GM12878 (cell line): ENCODE data around the gene MOGAT1. TPM values are rescaled to one million over a fixed set of nuclear protein-coding genes. Genes with fewer than 3 reads are reported as not detected.

ENCODE experiments used
- ATAC-seq: fragments of 200-7000 bp; cut with Tn5 transposase; 3 replicates; pipeline ENCODE4 v1.9.1; 2020; ENCODE audit warnings: mild to moderate bottlenecking, moderate library complexity
- BruUV-seq: library from RNA; stranded (reverse); fragments of 400-500 nt; replicated peaks from 2 replicates; lab custom pipeline; 2021; lab: Mats Ljungman, UMichigan
- CTCF ChIA-PET: fragments of 300-600 bp; sonication (Branson Sonifier 250); formaldehyde crosslinking; extraction: SDS; loops from one replicate; lab custom pipeline; 2021; ENCODE audit warnings: inconsistent platforms; lab: Yijun Ruan, JAX
- POLR2A ChIA-PET: fragments of 350-600 bp; formaldehyde crosslinking; extraction: SDS; loops from one replicate; lab custom pipeline; 2021; ENCODE audit warnings: inconsistent platforms; lab: Charles Lee
- RAD21 ChIA-PET: fragments of 300-600 bp; sonication (Branson Sonifier 250); formaldehyde crosslinking; loops from one replicate; lab custom pipeline; 2023; ENCODE audit warnings: antibody characterized with exemption; ENCODE audit not compliant: unreplicated experiment; lab: Charles Lee
- SMC1A ChIA-PET: fragments of 300-600 bp; sonication (Branson Sonifier 250); formaldehyde crosslinking; loops from one replicate; lab custom pipeline; 2023; ENCODE audit not compliant: unreplicated experiment, uncharacterized antibody; lab: Charles Lee
- DNase-seq: peaks from one replicate; pipeline ENCODE4 v3.0.0-alpha.2; 2011; ENCODE audit warnings: low read depth, low spot score
- FAIRE-seq: peaks from 3 replicates; lab custom pipeline; 2011; peaks lifted over from hg19 to GRCh38; lab: Jason Lieb, UNC
- H2AFZ ChIP-seq: 2 replicates; pipeline ENCODE4 v1.6.0; 2011; ENCODE audit warnings: low read depth, low read length, control low read depth; ENCODE audit not compliant: control insufficient read depth
- H3K27ac ChIP-seq: 2 replicates; pipeline ENCODE4 v1.5.1; 2011; ENCODE audit warnings: control low read depth; ENCODE audit not compliant: control insufficient read depth, insufficient read depth
- H3K27me3 ChIP-seq, 2 experiments: replicated peaks in 1 of 2; 2 replicates each; pipeline versions ENCODE4 v1.6.0 to v1.6.1; 2011; ENCODE audit warnings: low read length in 1 of 2; ENCODE audit not compliant: control insufficient read depth in 2 of 2, insufficient read depth in 2 of 2
- H3K36me3 ChIP-seq, 2 experiments: 2 replicates each; pipeline ENCODE4 v1.5.1; 2011; ENCODE audit warnings: low read length in 1 of 2; ENCODE audit not compliant: control insufficient read depth in 2 of 2, insufficient read depth in 2 of 2
- H3K4me1 ChIP-seq: 2 replicates; pipeline ENCODE4 v1.6.1; 2011; ENCODE audit warnings: mild to moderate bottlenecking, low read length, moderate library complexity, mixed read lengths; ENCODE audit not compliant: control insufficient read depth, insufficient read depth
- H3K4me2 ChIP-seq: 2 replicates; pipeline ENCODE4 v1.6.0; 2011; ENCODE audit warnings: control low read depth; ENCODE audit not compliant: control insufficient read depth, insufficient read depth
- H3K4me3 ChIP-seq: fragments of 200-600 bp; sonication (generic); 2 replicates; pipeline ENCODE4 v1.5.1; 2016
- H3K79me2 ChIP-seq: 2 replicates; pipeline ENCODE4 v1.6.0; 2011; ENCODE audit warnings: low read length; ENCODE audit not compliant: control insufficient read depth, insufficient read depth
- H3K9ac ChIP-seq: 2 replicates; pipeline ENCODE4 v1.8.0; 2011; ENCODE audit warnings: low read length, control low read depth, mixed read lengths; ENCODE audit not compliant: control insufficient read depth, insufficient read depth
- H3K9me3 ChIP-seq: replicated peaks from 3 replicates; pipeline ENCODE4 v1.5.1; 2011; ENCODE audit warnings: mild to moderate bottlenecking, low read length; ENCODE audit not compliant: control insufficient read depth, insufficient read depth
- H4K20me1 ChIP-seq: 2 replicates; pipeline ENCODE4 v1.6.0; 2011; ENCODE audit not compliant: control insufficient read depth, insufficient read depth
- CREM ChIP-seq: IDR thresholded peaks from 2 replicates; pipeline ENCODE4 v1.6.1; 2014; ENCODE audit warnings: antibody characterized with exemption, low read depth
- DPF2 ChIP-seq: fragments of 450-650 bp; IDR thresholded peaks from 2 replicates; pipeline ENCODE4 v1.6.1; 2017; ENCODE audit warnings: mild to moderate bottlenecking
- HDGF ChIP-seq: fragments of 450-650 bp; IDR thresholded peaks from 2 replicates; pipeline ENCODE4 v1.6.1; 2016; ENCODE audit warnings: antibody characterized with exemption
- MTA3 ChIP-seq: IDR thresholded peaks from 2 replicates; pipeline ENCODE4 v1.6.1; 2012; ENCODE audit warnings: low read length, inconsistent platforms, borderline replicate concordance
- NR2C2 ChIP-seq: IDR thresholded peaks from 2 replicates; pipeline ENCODE4 v1.6.1; 2011; ENCODE audit warnings: borderline replicate concordance, low read depth; ENCODE audit not compliant: control insufficient read depth, insufficient read length
- PAX8 ChIP-seq: fragments of 450-650 bp; IDR thresholded peaks from 2 replicates; pipeline ENCODE4 v1.6.1; 2017; ENCODE audit warnings: mild to moderate bottlenecking, moderate library complexity
- RBBP5 ChIP-seq: fragments of 200-600 bp; sonication (generic); conservative IDR thresholded peaks from 2 replicates; pipeline ENCODE4 v1.6.1; 2016
- STAT3 ChIP-seq: IDR thresholded peaks from 2 replicates; pipeline ENCODE4 v1.6.1; 2011; ENCODE audit warnings: low read depth, low read length, improper control_type of control experiment
- WRNIP1 ChIP-seq: IDR thresholded peaks from 2 replicates; pipeline ENCODE4 v1.6.1; 2011; ENCODE audit warnings: low read depth, low read length, improper control_type of control experiment, borderline replicate concordance
- ZNF274 ChIP-seq: IDR thresholded peaks from one replicate; pipeline ENCODE4 v1.8.0; 2011; ENCODE audit not compliant: insufficient read length, insufficient read depth
- WGBS: methylation state at CpG from one replicate; pipeline ENCODE4 v1.1.6; 2016; ENCODE audit warnings: low lambda C conversion rate; ENCODE audit not compliant: insufficient replicate concordance, insufficient coverage; ENCODE audit errors: missing lambda C conversion rate; 5-methylcytosine and 5-hydroxymethylcytosine counted together
- in situ Hi-C: fragments of 300-500 bp; cut with MboI; formaldehyde crosslinking; loops from 9 replicates; pipeline ENCODE4 v1.14.3; 2018; ENCODE audit warnings: mixed read lengths
- intact Hi-C: fragments of 100-400 bp; cut with micrococcal nuclease; formaldehyde crosslinking; loops from one replicate; pipeline ENCODE4 v1.14.2; 2022; ENCODE audit not compliant: unreplicated experiment
- polyA plus RNA-seq, 11 experiments: library from polyadenylated mRNA; depleted of rRNA in 4 of 11; unstranded in 6 of 11; stranded (reverse) in 5 of 11; fragments of >200 nt; fragmentation: Nextera tagmentation in 4 of 11; fragmentation: Illumina TruSeq in 1 of 11; extraction: Ambion mirVana in 4 of 11; extraction: Trizol in 1 of 11; gene quantifications; 1 replicate in 1 of 11; 2 replicates in 10 of 11; pipeline versions ENCODE4 v1.2.1 to v1.2.3, GENCODE V29; 2011 to 2016; ENCODE audit warnings: inconsistent platforms in 2 of 11, missing spikeins in 2 of 11, low read depth in 1 of 11
- total RNA-seq, 4 experiments: library from RNA; depleted of rRNA in 3 of 4; stranded (reverse); fragments of >200 nt in 3 of 4; fragmentation: Illumina TruSeq in 1 of 4; extraction: Trizol in 1 of 4; gene quantifications; 2 replicates each; pipeline versions ENCODE4 v1.2.1 to v1.2.3, GENCODE V29; 2013 to 2021
- TF ChIP-seq, protein P1 (sequence below): fragments of 450-650 bp; formaldehyde crosslinking; IDR thresholded peaks from 2 replicates; pipeline ENCODE4 v1.4.0; 2020; ENCODE audit warnings: mild to moderate bottlenecking, moderate library complexity
- TF ChIP-seq, protein P2 (sequence below): fragments of 450-650 bp; IDR thresholded peaks from 2 replicates; pipeline ENCODE4 v1.6.1; 2017; ENCODE audit warnings: mild to moderate bottlenecking, moderate library complexity
- TF ChIP-seq, protein P3 (sequence below): fragments of 450-650 bp; IDR thresholded peaks from 2 replicates; pipeline ENCODE4 v1.6.1; 2018; ENCODE audit warnings: borderline replicate concordance, mild to moderate bottlenecking; ENCODE audit not compliant: partially characterized antibody

Gene MOGAT1
- total and polyA plus RNA-seq, 10 of the 15 experiments (the other 5 are each of a cell fraction or from before 2014, with no cell fraction given): not detected

DNA sequence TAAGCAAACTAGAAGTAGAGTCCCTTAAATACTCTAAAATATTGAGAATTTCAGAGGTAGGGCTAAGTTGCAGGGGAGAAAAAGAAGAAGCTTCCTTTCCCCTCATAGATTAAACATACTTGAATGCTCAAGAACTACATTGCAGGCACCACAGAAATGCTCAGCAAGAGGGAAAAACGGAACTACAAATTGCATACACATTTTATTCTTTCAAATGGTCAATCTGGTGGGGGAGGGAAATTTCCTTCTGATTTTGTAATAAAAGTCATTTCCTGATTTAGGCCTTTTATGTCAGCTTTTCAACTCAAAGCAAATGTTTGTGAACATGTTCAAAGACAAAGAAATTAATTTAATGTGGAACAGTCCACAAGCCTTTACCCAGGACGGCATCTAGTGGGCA, 48.5 kb upstream of the MOGAT1 start (continued):
- TF ChIP-seq NR2C2 (no peak), RBBP5 (no peak)

DNA sequence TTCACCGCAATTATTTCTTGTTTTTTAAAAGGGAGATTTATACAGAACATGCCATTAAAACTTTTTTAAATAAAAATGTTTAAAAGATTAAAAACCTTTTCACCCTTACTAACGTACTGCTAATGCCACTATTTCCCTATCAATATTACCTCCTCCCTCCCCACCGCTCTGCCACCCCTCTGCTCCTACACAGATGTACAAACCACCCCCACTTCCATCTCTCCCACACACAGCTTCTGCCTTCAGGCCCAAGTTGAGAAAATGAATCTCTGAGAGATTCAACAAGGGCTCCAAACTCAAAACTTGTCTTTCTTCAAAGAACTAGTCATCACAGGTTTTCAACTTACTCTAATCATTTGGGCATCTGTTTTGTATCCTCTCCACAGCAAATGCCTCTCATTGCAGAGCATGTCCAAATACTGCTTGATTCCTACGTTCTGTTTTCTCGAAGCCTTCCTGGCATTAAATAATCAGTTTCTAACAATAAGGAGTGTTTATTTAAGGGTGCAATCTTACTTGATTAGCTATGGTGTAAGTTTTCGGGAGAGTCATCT, 47.6 kb upstream of the MOGAT1 start:
- ChIA-PET SMC1A (interaction anchor here (1.2 to 1.8 kb wide), 2 partner anchors 27 to 306 kb away, joined by 3 to 5 read pairs; no protein-coding TSS in a partner anchor), RAD21 (interaction anchor here (2.1 kb wide), 1 partner anchor 306 kb away, joined by 7 read pairs; no protein-coding TSS in a partner anchor), POLR2A (interaction anchor here (0.7 kb wide), 1 partner anchor 9 kb away, joined by 3 read pairs; no protein-coding TSS in a partner anchor), CTCF (interaction anchor here (0.7 to 2.2 kb wide), 4 partner anchors 9 to 306 kb away, joined by 3 to 7 read pairs (median 3); no protein-coding TSS in a partner anchor)
- Histone ChIP-seq H4K20me1 (no peaks in the 10 kb centered on the region), H3K4me3 (no peak overlapping the region), H3K79me2 (no peaks in the 10 kb centered on the region), H3K4me1 (no peaks in the 10 kb centered on the region), H2AFZ (no peak overlapping the region), H3K9ac (no peak overlapping the region), H3K9me3 (no peaks in the 10 kb centered on the region), H3K36me3 (peaks cover 3 to 25% of the 10 kb centered on the region in 2 experiments; a peak in 3 of 4 replicates), H3K27ac (no peak overlapping the region), H3K27me3 (no peaks in the 10 kb centered on the region), H3K4me2 (no peak overlapping the region)
- in situ Hi-C loops: no loop called here
- ATAC-seq (no peak), FAIRE-seq (no peak), DNase-seq (no peak)
- no TSS peak for BruUV-seq
- intact Hi-C loops: no loop called here
- 97% methylated on average over 6 of the region's 6 CpGs for WGBS
- no peak for TF ChIP-seq WRNIP1
- no peak for TF ChIP-seq ZNF274
- TF ChIP-seq, protein P1, sequence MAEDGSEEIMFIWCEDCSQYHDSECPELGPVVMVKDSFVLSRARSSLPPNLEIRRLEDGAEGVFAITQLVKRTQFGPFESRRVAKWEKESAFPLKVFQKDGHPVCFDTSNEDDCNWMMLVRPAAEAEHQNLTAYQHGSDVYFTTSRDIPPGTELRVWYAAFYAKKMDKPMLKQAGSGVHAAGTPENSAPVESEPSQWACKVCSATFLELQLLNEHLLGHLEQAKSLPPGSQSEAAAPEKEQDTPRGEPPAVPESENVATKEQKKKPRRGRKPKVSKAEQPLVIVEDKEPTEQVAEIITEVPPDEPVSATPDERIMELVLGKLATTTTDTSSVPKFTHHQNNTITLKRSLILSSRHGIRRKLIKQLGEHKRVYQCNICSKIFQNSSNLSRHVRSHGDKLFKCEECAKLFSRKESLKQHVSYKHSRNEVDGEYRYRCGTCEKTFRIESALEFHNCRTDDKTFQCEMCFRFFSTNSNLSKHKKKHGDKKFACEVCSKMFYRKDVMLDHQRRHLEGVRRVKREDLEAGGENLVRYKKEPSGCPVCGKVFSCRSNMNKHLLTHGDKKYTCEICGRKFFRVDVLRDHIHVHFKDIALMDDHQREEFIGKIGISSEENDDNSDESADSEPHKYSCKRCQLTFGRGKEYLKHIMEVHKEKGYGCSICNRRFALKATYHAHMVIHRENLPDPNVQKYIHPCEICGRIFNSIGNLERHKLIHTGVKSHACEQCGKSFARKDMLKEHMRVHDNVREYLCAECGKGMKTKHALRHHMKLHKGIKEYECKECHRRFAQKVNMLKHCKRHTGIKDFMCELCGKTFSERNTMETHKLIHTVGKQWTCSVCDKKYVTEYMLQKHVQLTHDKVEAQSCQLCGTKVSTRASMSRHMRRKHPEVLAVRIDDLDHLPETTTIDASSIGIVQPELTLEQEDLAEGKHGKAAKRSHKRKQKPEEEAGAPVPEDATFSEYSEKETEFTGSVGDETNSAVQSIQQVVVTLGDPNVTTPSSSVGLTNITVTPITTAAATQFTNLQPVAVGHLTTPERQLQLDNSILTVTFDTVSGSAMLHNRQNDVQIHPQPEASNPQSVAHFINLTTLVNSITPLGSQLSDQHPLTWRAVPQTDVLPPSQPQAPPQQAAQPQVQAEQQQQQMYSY: no peak
- TF ChIP-seq, protein P2, sequence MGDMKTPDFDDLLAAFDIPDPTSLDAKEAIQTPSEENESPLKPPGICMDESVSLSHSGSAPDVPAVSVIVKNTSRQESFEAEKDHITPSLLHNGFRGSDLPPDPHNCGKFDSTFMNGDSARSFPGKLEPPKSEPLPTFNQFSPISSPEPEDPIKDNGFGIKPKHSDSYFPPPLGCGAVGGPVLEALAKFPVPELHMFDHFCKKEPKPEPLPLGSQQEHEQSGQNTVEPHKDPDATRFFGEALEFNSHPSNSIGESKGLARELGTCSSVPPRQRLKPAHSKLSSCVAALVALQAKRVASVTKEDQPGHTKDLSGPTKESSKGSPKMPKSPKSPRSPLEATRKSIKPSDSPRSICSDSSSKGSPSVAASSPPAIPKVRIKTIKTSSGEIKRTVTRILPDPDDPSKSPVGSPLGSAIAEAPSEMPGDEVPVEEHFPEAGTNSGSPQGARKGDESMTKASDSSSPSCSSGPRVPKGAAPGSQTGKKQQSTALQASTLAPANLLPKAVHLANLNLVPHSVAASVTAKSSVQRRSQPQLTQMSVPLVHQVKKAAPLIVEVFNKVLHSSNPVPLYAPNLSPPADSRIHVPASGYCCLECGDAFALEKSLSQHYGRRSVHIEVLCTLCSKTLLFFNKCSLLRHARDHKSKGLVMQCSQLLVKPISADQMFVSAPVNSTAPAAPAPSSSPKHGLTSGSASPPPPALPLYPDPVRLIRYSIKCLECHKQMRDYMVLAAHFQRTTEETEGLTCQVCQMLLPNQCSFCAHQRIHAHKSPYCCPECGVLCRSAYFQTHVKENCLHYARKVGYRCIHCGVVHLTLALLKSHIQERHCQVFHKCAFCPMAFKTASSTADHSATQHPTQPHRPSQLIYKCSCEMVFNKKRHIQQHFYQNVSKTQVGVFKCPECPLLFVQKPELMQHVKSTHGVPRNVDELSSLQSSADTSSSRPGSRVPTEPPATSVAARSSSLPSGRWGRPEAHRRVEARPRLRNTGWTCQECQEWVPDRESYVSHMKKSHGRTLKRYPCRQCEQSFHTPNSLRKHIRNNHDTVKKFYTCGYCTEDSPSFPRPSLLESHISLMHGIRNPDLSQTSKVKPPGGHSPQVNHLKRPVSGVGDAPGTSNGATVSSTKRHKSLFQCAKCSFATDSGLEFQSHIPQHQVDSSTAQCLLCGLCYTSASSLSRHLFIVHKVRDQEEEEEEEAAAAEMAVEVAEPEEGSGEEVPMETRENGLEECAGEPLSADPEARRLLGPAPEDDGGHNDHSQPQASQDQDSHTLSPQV: no peak
- TF ChIP-seq CREM: no peak
- TF ChIP-seq HDGF: no peak
- TF ChIP-seq PAX8: no peak
- no peak for TF ChIP-seq MTA3
- TF ChIP-seq, protein P3, sequence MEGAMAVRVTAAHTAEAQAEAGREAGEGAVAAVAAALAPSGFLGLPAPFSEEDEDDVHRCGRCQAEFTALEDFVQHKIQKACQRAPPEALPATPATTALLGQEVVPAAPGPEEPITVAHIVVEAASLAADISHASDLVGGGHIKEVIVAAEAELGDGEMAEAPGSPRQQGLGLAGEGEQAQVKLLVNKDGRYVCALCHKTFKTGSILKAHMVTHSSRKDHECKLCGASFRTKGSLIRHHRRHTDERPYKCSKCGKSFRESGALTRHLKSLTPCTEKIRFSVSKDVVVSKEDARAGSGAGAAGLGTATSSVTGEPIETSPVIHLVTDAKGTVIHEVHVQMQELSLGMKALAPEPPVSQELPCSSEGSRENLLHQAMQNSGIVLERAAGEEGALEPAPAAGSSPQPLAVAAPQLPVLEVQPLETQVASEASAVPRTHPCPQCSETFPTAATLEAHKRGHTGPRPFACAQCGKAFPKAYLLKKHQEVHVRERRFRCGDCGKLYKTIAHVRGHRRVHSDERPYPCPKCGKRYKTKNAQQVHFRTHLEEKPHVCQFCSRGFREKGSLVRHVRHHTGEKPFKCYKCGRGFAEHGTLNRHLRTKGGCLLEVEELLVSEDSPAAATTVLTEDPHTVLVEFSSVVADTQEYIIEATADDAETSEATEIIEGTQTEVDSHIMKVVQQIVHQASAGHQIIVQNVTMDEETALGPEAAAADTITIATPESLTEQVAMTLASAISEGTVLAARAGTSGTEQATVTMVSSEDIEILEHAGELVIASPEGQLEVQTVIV: no peak
- TF ChIP-seq DPF2: no peak
- TF ChIP-seq STAT3: no peak
